Activated T-helper 2 cell treated with anti-CD3 and anti-CD28 coated beads, Interferon-gamma antibody, Interleukin-2, Interleukin-4, amounts not matched to agents 10 μg/mL and 5 μg/mL and 100 μg/mL, durations not matched to agents 14 hours and 24 hours and 36 hours (primary cell): Measurements from ENCODE around the gene NR2C2. TPM values are rescaled to one million over a fixed set of nuclear protein-coding genes. Genes with fewer than 3 reads are reported as not detected.

Experiments used
- DNase-seq: peaks from one replicate; pipeline ENCODE4 v3.0.0; 2021; ENCODE audit warnings: low spot score
- H3K27ac Mint-ChIP-seq: one replicate; pipeline ENCODE4 v1.8.0; 2021; ENCODE audit warnings: mixed read lengths
- H3K27me3 Mint-ChIP-seq: one replicate; pipeline ENCODE4 v1.8.0; 2021; ENCODE audit warnings: low read depth, mixed read lengths
- H3K36me3 Mint-ChIP-seq: one replicate; pipeline ENCODE4 v1.8.0; 2021; ENCODE audit warnings: low read depth, mixed read lengths
- H3K4me1 Mint-ChIP-seq: one replicate; pipeline ENCODE4 v1.8.0; 2021; ENCODE audit warnings: low read depth, mixed read lengths
- H3K4me3 Mint-ChIP-seq: one replicate; pipeline ENCODE4 v1.8.0; 2021; ENCODE audit warnings: low read depth, mild to moderate bottlenecking, moderate library complexity, mixed read lengths
- H3K9me3 Mint-ChIP-seq: one replicate; pipeline ENCODE4 v1.8.0; 2021; ENCODE audit warnings: mixed read lengths
- intact Hi-C: fragments of 100-400 bp; cut with micrococcal nuclease; formaldehyde crosslinking; loops from one replicate; pipeline ENCODE4 v1.15.1; 2023
- total RNA-seq: library from RNA; stranded (reverse); gene quantifications from 2 replicates; pipeline ENCODE4 v1.2.3, GENCODE V29; 2022

NR2C2 gene
- total RNA-seq, 1 donor from 2014 or later: 48.3 TPM

DNA sequence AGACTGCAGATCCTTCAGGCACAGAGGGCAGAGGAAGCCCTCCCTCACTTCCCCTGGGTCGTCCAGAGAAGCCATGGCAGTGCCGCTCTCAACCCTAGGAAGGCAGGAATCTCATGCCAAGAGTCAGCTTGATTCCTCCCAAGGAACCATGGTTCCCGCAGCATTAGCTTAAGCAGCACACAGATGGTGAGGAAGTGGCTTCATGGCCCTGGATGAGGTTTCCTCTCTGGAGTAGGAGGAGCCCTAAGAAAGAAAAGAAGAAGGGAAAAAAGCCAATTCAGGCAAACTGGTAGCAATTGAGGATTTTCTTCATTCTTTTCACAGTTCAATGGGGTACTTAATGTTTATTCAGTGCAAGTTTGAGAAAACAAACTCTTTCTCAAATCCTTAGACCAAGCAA, 148.7 kb downstream of the NR2C2 start:
- H3K27ac Mint-ChIP-seq: no peak overlapping the region
- intact Hi-C loops: loop anchor here (5.0 kb wide), 2 partner anchors 111 to 696 kb away; partner anchors contain the start of gene CAPN7

DNA sequence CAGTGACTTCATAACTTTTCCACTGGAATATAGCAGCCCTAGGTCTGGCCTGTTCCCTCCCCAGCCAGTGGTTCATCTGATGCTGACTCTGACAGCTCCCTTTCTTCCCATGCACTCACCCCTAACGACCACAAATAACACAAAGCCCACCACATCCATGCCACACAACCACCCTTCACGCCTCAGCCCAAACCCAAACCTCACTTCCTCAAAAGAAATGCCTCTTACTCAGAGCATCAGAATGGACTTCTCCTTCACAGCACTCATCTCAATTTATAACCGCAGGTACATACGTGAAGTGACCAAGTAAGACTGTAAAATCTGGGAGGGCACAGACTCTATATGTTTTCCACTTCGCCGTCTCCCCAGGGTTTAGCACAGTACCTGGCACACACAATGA, 150.5 kb downstream of the NR2C2 start:
- DNase-seq: peak; percentile 33
- Mint-ChIP-seq H3K4me3 (peak overlapping the region; percentile 91), H3K9me3 (no peaks in the 10 kb centered on the region), H3K36me3 (peaks cover 27% of the 10 kb centered on the region), H3K27me3 (peaks cover 2% of the 10 kb centered on the region), H3K27ac (peak overlapping the region; percentile 94), H3K4me1 (peaks cover 12% of the 10 kb centered on the region)
- intact Hi-C loops: loop anchor here (1.0 to 5.0 kb wide), 5 partner anchors 43 to 694 kb away; partner anchors contain the start of gene CAPN7

More for the DNA sequence above, 148.7 kb downstream of the NR2C2 start:
- Mint-ChIP-seq H3K4me3 (no peak overlapping the region), H3K4me1 (peaks cover 10% of the 10 kb centered on the region), H3K9me3 (no peaks in the 10 kb centered on the region), H3K27me3 (no peaks in the 10 kb centered on the region), H3K36me3 (peaks cover 31% of the 10 kb centered on the region)
- DNase-seq: no peak

Other genes with a start within 250 kb of the NR2C2 start
- gene FGD5, start 128.6 kb upstream of the NR2C2 start, total RNA-seq: 0.09 TPM in 1 of 2 replicates, not detected in the other
- 83.9 and 91.6 TPM in 2 replicates for gene MRPS25, start 117.7 kb downstream of the NR2C2 start, total RNA-seq
- gene RBSN, start 151.6 kb downstream of the NR2C2 start, total RNA-seq: 11.3 and 13.0 TPM in 2 replicates